Measurements from ENCODE around the gene ZNF518A.

GRCh38 chr10:96112531-96112930 is 17.6 kb upstream of the ZNF518A start:
- TF ChIP-seq CTCF (conservative IDR thresholded peaks at IDR 0.05), result no peak
- no peak for TF ChIP-seq ZFX (IDR thresholded peaks at IDR 0.05)

Measured in C4-2B (cell line).